Measurements from ENCODE around the gene SNRNP200.

DNA sequence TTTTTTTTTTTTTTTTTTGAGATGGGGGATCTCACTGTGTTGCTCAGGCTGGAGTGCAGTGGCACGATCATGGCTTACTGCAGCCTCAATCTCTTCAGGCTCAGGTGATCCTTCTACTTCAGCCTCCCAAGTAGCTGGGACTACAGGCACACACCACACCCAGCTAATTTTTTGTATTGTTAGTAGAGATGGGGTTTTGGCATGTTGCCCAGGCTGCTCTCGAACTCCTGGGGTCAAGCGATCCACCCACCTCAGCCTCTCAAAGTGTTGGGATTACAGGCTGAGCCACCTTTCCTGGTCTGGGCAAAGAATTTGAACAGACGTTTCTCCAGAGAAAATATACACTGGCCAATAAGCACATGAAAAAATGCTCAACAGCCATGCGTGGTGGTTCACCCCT, 2.9 kb upstream of the SNRNP200 start:
- TF ChIP-seq BACH2 (CRISPR knock-in tag; IDR thresholded peaks at IDR 0.05; ENCODE audit: borderline replicate concordance) (no peak), ZNF70 (CRISPR knock-in tag; IDR thresholded peaks at IDR 0.05) (no peak), PPARA (CRISPR knock-in tag; IDR thresholded peaks at IDR 0.05; ENCODE audit: borderline replicate concordance) (no peak), PATZ1 (CRISPR knock-in tag; IDR thresholded peaks at IDR 0.05; ENCODE audit: borderline replicate concordance) (no peak), TOX (CRISPR knock-in tag; IDR thresholded peaks at IDR 0.05; ENCODE audit: borderline replicate concordance) (no peak), ZNF565 (CRISPR knock-in tag; conservative IDR thresholded peaks at IDR 0.05; ENCODE audit: low read depth) (no peak), ZFP3 (CRISPR knock-in tag; IDR thresholded peaks at IDR 0.05) (no peak), CSRNP3 (CRISPR knock-in tag; IDR thresholded peaks at IDR 0.05) (no peak), TCF4 (CRISPR knock-in tag; IDR thresholded peaks at IDR 0.05; ENCODE audit: borderline replicate concordance) (no peak)
- TF ChIP-seq, protein P1, sequence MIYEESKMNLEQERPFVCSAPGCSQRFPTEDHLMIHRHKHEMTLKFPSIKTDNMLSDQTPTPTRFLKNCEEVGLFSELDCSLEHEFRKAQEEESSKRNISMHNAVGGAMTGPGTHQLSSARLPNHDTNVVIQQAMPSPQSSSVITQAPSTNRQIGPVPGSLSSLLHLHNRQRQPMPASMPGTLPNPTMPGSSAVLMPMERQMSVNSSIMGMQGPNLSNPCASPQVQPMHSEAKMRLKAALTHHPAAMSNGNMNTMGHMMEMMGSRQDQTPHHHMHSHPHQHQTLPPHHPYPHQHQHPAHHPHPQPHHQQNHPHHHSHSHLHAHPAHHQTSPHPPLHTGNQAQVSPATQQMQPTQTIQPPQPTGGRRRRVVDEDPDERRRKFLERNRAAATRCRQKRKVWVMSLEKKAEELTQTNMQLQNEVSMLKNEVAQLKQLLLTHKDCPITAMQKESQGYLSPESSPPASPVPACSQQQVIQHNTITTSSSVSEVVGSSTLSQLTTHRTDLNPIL (CRISPR knock-in tag; IDR thresholded peaks at IDR 0.05; ENCODE audit: low read depth) = no peak

Data from SK-N-SH treated with all-trans-retinoic acid at 6 μM for 48 hours (cell line).